GM18498 (cell line): ENCODE data around the gene EPDR1.
A peak's percentile ranks its signal among the peaks of the same experiment; 100 is the strongest.

ENCODE experiments used
- ATAC-seq: cut with Tn5 transposase; IDR thresholded peaks from one replicate; pipeline ENCODE4 v1.9.1; 2021; ENCODE audit warnings: mild to moderate bottlenecking, moderate library complexity; ENCODE audit not compliant: unreplicated experiment

EPDR1 gene

GRCh38 chr7:37973915-37974314, 53.5 kb downstream of the EPDR1 start:
- peak; percentile 60 for ATAC-seq

GRCh38 chr7:37974711-37975110, 54.3 kb downstream of the EPDR1 start:
- ATAC-seq: no peak

- no peak for ATAC-seq
Observed at GRCh38 chr7:37977243-37977642, 56.8 kb downstream of the EPDR1 start.

GRCh38 chr7:37981664-37982063, 61.2 kb downstream of the EPDR1 start:
- ATAC-seq: no peak

GRCh38 chr7:37982423-37982822, 62.0 kb downstream of the EPDR1 start:
- ATAC-seq: no peak

GRCh38 chr7:37984750-37985390, 64.4 kb downstream of the EPDR1 start:
- no peak for ATAC-seq

GRCh38 chr7:37986908-37987330, 66.5 kb downstream of the EPDR1 start:
- no peak for ATAC-seq

GRCh38 chr7:37987732-37988131, 67.3 kb downstream of the EPDR1 start:
- ATAC-seq: peak; percentile 41

- ATAC-seq: no peak
Observed at GRCh38 chr7:37988721-37989650, 68.5 kb downstream of the EPDR1 start.

GRCh38 chr7:37990337-37990736, 69.9 kb downstream of the EPDR1 start:
- no peak for ATAC-seq

- ATAC-seq: peak; percentile 72
Observed at GRCh38 chr7:37993060-37993501, 72.6 kb downstream of the EPDR1 start.

GRCh38 chr7:37999673-38000072, 79.2 kb downstream of the EPDR1 start:
- ATAC-seq: no peak

GRCh38 chr7:38000272-38000671, 79.8 kb downstream of the EPDR1 start:
- no peak for ATAC-seq
